Stimulated activated CD8-positive, alpha-beta memory T cell treated with anti-CD3 and anti-CD28 coated beads, Interleukin-12 subunit alpha, Interleukin-12 subunit beta, amount 100 ng/mL, for 4 hours (primary cell): ENCODE results near the gene DGLUCY.
"Not testable (repeated sequence)": the region's sequence is repeated elsewhere in the genome, so short reads cannot be mapped to it uniquely, and the experiment has no call there.

Experiments
- DNase-seq: peaks from one replicate; pipeline ENCODE4 v3.0.0-alpha.2; 2020; ENCODE audit warnings: low read depth

Gene DGLUCY

DNA sequence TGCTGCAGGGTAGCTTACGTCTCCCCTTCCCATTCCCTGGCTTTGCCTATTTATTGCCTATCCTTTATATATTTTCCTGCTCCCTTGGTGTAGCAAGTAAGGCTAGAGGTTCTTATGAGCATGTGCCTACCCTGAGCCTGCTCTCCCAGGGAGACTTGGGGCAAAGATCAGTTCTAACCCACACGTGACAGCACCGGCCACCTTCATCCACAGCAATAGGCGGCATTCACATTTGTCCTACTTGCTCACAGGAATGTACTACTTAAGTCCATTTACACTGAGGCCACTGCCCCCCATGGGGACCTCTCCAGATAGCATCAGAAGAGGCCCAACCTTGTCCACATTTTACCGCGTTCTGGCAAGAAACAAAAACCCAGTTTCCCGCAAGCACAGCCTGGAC lies 122.0 kb downstream of the DGLUCY start:
- DNase-seq, result no peak

DNA sequence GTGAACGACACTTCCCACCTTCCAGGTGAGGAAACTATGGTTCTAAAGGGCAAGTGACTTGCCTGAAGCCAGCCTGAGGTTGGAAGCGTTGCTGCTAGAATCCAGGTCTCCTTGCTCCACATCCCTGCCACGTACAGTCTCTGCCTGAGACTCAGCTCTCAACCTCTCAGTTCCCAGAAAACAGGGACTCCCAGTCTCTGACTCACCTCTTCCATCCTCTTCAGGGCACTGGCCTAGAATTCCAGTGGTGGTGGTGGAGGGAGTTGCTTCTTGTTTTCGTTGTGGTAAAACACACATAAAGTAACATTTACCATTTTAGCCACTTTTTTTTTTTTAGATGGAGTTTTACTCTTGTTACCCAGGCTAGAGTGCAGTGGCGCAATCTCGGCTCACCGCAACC lies 123.3 kb downstream of the DGLUCY start:
- no peak for DNase-seq

DNA sequence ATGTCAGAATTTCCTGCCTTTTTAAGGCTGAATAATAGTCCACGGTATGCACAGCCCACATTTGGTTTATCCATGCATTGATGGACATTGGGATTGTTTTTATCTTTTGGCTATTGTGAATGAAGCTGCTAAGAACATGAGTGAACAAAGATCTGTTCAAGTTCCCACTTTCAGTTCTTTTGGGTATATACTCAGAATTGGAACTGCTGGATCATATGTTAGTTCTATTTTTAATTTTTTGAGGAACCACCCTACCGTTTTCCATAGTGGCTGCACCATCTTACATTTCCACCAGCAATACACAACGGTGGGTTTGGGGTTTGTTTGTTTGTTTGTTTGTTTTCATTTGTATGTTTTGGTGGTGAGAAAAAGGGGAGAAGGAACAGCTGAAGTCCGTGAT lies 124.2 kb downstream of the DGLUCY start:
- DNase-seq, result no peak

DNA sequence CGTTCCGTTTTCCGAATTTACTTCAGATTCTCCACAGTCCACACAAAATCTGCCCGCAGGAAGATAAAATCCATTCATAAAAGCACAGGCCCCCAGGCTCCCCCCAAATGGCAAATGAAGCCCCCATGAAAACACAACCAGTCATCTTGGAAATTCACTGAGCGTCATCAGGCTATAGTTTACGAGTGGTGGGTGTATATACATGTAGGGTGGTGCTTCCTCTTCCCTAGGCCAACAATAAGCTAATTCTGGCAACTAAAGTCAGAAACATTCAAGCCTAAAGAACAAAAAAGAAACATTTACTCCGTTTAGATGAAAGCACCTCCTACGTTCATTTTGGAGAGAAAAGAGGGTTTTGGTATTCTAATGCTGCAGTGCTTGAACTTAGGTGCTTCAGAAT lies 124.8 kb downstream of the DGLUCY start:
- DNase-seq, result no peak

DNA sequence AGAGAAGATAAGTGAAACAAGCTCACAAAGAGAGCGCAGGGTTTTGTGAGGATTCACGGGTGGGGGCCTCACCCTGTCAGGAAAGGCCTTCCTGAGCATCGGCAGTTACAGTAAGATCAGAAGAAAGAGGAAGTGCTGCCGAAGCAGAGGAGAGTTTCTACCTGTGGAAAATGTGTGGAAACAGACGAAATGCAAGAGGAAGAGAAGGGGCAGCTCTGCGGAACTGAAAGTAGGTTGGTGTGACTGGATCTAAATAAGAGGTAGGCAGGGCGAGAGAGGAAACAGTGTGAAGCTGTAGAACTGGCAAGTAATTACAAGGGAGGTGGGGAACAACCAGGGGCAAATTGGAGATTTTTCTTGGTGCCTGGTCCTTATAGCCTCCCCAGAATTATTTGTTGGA lies 128.0 kb downstream of the DGLUCY start:
- no peak for DNase-seq

DNA sequence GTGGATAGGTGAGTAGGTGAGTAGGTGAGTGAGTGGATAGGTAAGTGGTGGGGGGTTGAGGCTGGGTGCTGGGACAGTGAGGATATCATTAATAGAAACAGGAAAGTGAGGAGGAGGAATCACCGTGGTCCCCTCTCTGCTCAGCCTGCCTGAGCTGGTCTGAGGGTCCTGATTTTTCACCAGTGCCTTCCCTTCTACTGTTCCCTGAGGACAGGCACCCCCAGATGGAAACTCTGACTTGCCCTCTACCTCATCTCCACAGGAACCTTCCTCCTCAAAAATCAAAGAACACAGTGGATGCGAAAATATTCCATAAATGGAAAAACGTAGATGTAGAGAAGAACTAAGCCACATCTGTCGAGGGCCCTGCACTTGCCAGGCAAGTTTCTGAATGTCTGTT lies 128.8 kb downstream of the DGLUCY start:
- DNase-seq, result no peak

DNA sequence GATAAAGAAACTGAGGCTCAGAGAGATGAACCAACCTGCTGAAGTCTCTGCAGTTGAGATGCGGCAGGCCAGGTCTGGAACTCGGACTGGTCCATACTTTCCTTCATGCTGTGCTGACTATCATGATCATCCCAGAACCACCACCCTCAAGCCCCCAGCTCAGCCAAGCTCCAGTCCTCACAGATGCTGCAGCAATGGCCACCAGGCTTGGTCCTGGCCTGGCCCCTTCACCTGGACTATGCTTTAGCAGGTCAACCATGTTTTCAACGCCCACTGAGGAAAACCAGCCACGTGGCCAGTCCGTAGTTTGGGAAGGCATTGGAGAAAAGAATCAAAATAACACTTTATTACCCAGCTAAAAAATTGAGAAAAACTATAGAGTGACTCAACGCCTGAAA lies 129.2 kb downstream of the DGLUCY start:
- no peak for DNase-seq

DNA sequence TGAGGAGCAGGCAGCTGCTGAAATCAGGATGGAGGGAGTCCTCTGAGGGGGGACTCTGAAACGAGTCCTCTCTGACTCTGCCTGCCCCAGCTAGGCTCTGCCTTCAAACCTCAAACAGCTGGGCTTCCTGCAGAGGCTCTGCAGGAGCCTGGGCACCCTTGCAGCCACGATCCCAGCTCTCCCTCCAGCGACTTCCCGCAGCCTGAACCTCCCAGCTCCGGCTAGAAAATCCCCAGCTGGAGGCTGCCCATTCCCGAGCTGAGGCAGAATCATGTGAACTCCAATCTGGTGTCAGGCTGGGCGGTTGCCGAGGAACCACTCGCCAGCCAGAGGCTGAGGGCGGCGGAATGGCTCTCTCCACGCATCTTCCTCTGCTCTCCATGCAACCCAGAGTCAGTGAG lies 130.6 kb downstream of the DGLUCY start, which contains the start of gene GPR68:
Gene GPR68 (minus strand): TSS at position 204 of the 401 bp plus-strand sequence. CDS start 9,654 bp downstream, outside the sequence.
- DNase-seq, result no peak

DNA sequence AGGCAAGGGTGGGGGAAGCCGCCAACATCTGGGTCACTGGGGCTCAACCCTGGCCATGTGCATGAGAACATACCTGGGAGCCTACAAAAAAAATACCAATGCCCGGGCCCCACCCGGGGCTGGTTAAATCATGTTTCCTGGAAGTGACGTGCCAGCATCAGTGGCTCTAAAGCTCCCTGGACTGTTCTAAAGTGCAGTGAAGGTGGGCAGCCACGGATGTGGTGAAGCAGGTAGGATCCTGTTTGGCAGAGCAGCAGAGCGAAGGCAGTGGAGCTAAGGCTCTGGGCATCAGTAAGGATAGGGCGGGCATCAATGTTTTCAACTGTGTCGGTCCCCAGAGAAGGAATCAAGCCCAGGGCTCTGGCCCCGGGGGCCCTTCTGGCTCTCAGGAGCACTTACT lies 131.2 kb downstream of the DGLUCY start:
- peak; percentile 38 for DNase-seq

DNA sequence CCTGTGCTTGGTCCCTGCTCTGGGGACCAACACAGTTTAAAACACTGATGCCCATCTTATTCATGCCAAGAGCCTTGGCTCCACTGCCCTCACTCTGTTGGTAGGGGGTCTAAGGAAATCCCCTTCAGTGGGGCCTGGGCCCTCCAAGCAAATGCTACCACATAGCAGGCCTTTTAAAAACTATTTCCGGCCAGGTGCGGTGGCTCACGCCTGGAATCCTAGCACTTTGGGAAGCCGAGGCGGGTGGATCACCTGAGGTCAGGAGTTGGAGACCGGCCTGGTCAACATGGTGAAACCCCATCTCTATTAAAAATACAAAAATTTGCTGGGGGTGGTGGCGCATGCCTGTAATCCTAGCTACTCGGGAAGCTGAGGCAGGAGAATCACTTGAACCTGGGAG lies 131.7 kb downstream of the DGLUCY start:
- not testable (repeated sequence) for DNase-seq

DNA sequence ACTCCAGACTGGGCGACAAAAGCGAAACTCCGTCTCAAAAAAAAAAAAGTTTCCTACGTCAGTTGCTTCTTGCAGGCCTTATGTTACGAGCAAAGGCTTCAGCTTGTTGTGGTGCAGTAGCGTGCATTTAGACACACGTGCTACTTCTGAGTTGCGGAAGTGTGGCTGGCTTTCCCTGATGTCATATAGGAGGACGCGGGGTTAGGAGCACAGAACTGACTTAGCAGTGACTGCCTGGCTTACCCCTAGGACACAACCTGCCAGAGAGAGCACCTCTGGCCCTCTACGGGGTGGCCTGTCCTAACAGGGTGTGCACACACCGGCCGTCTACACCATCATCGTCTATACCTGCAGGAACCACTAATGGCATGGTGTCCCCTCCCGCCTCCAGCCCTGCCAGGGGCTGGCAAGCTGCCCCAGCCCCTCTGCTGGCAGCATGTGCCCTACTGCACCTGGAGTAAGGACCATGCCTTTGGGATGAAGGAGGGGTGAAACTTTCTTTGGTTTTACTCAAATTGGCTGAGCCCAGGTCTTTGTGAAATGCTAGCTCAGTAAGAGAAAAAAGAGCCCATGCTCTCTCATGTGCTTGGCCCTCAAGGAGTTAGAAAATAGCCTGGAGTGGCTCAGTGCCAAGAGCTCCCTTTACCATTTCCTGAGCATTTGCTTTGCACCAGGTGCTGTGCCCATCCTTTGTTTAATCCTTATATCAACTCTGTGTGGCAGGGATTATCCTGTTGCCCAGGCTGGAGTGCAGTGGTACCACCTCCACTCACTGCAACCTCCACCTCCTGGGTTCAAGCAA lies 132.4 kb downstream of the DGLUCY start:
- peak; percentile 34 for DNase-seq

DNA sequence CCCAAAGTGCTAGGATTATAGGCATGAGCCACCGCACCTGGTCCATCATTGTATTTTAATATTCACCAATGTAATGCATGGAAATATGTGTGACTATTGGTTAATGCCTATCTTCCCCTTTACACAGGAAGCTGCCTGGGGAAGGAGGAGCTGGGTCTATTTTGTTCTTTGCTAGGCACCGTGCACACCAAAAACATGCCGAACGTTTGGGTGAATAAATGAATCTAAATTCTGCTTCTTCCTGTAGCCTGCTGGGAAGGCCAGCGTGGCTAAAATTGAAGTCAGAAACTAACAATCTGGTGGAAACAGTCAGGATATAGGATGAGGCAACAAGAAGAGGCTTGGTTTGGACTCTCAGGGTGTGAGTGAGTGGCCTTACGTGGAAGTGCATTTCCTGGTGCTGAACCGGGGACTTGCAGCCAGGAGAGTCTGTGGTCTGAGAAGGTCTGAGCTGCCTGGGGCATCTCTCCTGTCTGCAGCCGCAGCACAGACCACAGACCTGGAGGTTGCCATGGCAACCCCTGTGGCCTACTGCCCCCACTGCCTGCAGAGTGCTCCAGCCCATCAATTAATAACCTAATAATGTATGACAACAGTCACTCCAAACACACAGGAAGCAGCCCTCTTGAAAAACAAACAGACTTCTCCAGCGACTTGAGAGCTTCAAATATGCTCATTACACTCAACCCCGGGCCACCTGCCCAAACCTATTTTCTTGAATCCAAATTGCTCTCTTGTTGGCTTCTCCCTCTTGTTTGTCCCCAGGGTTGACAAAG lies 136.2 kb downstream of the DGLUCY start:
- peak; percentile 33 for DNase-seq

DNA sequence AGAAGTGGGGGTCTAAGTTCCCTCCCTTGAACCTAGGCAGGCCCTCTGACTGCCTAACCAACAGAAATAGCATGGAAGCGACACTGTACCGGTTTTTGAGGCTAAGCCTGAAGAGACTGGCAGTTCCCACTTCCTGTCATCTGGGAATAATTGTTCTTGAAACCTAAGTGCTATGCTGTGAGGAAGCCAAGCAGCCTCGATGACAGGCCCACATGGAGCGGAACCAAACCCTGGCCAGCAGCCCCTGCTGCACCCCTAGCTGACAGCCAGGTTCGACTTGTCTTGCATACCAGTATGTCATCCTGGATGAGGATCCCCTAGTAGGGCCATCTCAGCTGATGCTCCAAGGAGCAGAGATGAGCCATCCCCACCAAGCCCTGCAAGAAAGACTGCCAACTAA lies 137.0 kb downstream of the DGLUCY start:
- no peak for DNase-seq

DNA sequence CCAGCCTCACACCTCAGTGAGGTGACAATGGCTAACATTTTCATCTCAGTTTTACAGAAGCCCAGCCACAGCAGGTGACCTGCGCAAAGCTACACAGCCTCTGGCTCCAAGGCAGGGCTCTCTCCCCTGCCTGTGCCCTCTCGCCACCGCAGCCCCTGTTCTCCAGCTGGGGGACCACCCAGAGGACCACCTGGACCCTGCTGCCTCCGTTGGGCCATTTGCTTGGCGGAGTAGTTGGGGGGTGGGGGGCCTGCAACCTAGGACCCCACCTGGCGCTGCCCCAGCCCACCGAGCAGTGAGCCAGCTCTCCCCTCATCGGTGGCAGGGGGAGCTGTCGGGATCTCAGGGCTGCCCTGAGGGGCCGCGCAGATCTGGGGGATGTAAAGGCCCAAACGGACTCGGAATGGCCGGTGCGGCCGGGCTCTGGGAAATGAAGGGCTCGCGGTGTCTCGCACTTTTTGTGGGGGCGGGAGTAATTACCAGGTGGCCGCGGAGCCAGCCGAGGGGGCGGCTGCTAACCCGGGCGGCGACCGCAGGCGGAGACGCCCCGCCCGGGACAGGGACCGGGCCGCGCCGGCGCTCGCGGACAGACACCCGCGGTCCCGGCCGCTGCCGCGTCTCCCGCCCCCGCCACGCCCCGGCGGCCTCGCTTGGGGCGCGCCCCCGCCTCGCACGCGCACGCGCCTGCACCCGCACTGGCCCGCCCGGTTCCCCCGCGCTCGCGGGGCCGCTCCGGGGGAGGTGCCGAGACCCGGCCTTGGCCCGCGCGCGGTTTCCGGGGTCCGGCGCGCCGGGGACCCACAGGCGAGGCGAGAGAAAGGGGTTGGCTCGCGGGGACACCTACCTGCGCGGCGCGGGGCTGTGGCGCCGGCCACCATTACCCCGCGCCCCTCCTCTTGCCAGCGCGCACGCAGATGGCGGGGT lies 139.3 kb downstream of the DGLUCY start:
- peak; percentile 57 for DNase-seq

DNA sequence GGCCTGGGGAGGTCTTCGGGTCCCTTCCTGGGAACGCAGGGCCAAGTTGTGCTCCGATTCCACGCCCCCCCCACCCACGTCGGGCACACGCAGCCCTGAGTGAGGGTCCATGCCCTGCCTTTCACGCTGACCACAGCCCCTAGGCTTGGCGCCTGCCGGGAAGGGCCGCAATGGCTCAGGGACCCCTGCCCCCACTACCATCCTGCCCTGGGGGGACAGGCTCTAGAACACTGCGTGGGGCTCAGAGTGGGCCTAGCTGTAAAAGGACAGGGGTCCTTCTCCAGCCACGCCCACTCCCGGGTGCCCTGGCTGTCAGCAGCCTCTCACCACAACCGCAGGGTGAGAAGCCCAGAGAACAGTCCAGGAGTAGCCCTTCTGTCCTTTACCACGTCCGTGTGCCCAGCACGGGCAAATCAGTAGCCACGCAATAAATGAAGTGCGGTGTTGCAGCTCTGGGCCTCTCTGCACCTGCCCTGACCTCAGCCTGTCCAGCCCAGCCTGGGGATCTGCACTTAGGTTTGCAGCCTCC lies 140.0 kb downstream of the DGLUCY start:
- no peak for DNase-seq

DNA sequence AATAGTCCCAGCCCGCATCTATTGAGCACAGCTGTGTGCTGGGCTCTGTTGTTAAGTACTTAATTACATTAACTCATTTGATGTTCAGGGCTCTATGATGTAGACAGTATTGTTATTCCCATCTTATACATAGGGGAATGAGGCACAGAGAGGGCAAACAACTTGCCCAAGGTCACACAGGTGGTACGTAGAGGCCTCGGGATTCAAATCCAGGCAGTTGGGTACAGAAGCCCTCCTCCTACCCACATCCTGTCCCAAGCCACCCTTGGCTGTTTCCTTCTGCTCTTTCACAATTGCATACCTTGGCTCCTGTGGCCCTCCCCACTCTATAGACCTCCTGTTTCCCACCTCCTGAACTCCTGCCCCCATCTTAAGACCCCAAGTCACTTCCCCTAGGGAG lies 140.6 kb downstream of the DGLUCY start:
- DNase-seq, result no peak

DNA sequence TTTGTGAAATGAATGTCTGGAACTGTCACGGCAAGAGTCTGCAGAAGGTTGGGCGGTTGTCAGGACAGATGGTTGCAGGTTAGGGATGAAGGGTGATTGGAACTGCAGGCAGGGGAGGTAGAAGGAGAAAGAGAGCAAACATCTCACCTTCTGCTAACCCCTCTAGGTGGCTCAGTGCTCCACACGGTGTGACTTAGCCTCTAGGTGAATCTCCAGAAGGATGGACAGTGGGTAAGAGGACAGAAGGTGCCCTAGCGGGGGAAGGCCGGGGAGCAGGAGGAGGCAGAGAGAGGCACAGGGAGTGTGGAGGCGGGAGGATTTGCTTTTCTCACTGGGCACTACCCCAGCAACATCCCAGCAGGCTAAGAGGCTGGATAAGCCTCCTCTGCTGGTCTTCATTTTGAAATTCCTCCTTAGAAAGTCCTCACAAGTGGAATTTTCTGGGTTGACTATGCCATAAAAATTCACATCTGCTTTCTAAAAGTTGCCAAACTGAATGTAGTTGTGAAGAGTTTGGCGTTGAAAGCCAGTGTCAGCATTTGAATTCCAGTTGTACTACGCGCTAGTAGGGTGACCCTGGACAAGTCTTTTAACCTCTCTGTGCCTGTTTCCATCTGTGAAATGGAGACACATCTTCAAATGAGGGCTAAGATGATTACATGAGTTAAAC lies 141.3 kb downstream of the DGLUCY start:
- no peak for DNase-seq

DNA sequence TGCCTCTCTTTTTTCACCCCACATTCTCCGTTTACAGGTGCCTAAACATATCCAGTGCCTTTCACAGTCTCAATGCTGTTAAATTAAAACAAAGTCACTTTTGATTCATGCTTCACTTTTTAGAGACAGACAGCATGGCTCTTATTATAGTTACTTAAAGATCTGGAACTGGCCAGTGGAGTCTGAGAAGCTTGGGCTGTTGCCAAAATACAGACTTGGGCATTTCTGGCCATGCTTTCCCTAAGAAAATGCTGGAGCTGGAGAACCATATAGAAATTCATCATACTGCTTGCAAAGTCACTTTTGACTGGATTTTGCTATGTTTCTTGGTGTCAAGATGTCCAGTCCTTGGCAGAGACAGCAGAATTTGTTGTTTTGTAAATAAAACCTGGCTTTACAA lies 142.8 kb downstream of the DGLUCY start:
- DNase-seq, result no peak

DNA sequence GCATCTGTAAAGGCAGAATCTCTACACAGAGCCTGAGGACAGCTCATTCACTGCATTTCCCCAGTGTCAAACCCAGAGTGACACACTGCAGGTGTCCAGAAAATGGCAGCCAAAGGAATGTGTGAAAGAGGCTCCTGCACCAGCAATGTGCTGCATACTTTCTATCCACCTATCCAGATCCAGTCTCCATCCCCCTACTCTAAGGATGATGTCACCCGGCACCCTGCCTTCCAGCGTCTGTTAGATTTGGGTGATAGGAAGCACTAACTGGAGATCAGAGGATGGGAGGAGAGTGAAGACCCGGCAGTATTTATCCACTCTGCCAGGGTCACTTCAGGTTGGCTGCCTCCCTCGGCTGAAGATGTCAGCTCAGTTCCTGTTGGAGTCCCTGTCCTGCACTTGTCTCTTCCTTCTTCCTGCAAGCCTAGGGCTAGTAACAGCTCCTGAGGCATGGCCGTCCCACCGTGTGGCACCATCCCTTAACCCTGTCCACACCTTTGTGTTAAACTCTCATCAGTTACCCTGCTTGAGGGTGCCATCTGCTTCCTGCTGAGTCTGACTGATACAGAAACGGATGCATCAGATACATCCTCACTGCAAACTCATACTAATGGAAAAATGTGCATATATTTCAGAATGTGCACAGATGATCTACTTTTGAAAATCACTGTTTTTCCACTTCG lies 143.6 kb downstream of the DGLUCY start:
- DNase-seq, result no peak

DNA sequence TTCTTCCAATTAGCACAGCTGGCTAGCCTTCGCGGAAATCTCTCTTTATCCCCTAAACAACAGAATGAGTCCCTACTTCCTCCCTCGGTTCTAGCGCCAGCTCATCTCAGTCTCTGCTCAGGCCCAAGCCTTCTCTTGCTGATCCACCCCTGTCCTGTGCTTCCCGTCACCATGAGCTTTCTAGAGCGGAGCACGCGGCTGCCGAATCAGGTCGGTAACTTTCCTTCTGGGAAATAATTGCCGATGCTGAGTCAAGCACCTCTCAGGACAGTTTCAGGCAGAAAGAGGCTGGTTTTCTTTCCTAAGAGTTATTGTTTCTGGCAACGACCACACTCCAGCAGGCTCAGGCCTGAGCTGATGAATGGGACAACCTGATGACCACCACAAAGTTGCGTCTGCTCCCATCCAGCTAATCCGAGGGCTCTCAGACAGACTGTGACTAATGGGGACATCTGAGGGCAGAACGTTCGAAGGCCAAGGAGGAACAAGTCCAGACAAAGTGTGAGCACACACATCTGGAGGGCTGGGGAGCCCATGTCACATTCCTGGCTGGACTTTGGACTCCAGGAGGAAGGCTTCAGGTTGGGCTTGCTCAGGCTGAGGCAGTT lies 144.2 kb downstream of the DGLUCY start:
- no peak for DNase-seq
